GM23248 (cell line): ENCODE measurements around the gene AKR1A1. TPM values are rescaled to one million over a fixed set of nuclear protein-coding genes. Genes with fewer than 3 reads are reported as not detected.
"Not testable (repeated sequence)": the region's sequence is repeated elsewhere in the genome, so short reads cannot be mapped to it uniquely, and the experiment has no call there.

Experiments
- DNase-seq: peaks from one replicate; pipeline ENCODE4 v3.0.0-alpha.2; 2015
- H2AFZ ChIP-seq: fragments of 200-600 bp; sonication (generic); 2 replicates; pipeline ENCODE4 v1.6.1; 2016; ENCODE audit warnings: antibody characterized with exemption
- H3F3A ChIP-seq: fragments of 200-600 bp; sonication (generic); 2 replicates; pipeline ENCODE4 v1.6.1; 2016; ENCODE audit warnings: mild to moderate bottlenecking, antibody characterized with exemption, mixed run types; ENCODE audit not compliant: insufficient read depth
- H3K27ac ChIP-seq: fragments of 200-600 bp; sonication (generic); 2 replicates; pipeline ENCODE4 v1.5.1; 2016; ENCODE audit warnings: mild to moderate bottlenecking
- H3K27me3 ChIP-seq: fragments of 200-600 bp; sonication (generic); replicated peaks from 2 replicates; pipeline ENCODE4 v1.6.1; 2016; ENCODE audit warnings: mild to moderate bottlenecking; ENCODE audit not compliant: insufficient read depth
- H3K36me3 ChIP-seq: fragments of 200-600 bp; sonication (generic); 2 replicates; pipeline ENCODE4 v1.6.1; 2016; ENCODE audit warnings: low read depth, mild to moderate bottlenecking
- H3K4me1 ChIP-seq: fragments of 200-600 bp; sonication (generic); 2 replicates; pipeline ENCODE4 v1.6.1; 2016; ENCODE audit warnings: mild to moderate bottlenecking; ENCODE audit not compliant: insufficient read depth
- H3K4me2 ChIP-seq: fragments of 200-600 bp; sonication (generic); one replicate; pipeline ENCODE4 v1.6.1; 2016; ENCODE audit warnings: mild to moderate bottlenecking; ENCODE audit not compliant: unreplicated experiment
- H3K4me3 ChIP-seq: fragments of 200-600 bp; sonication (generic); 2 replicates; pipeline ENCODE4 v1.5.1; 2016; ENCODE audit warnings: mild to moderate bottlenecking
- H3K79me2 ChIP-seq: fragments of 200-600 bp; sonication (generic); 2 replicates; pipeline ENCODE4 v1.6.1; 2016; ENCODE audit warnings: mild to moderate bottlenecking; ENCODE audit not compliant: insufficient read depth
- H3K9ac ChIP-seq: fragments of 200-600 bp; sonication (generic); 2 replicates; pipeline ENCODE4 v1.6.1; 2016; ENCODE audit warnings: mild to moderate bottlenecking
- H3K9me2 ChIP-seq: fragments of 200-600 bp; sonication (generic); 2 replicates; pipeline ENCODE4 v1.6.1; 2016; ENCODE audit warnings: mixed run types, mild to moderate bottlenecking, moderate library complexity; ENCODE audit not compliant: insufficient read depth
- H3K9me3 ChIP-seq: fragments of 200-600 bp; sonication (generic); one replicate; pipeline ENCODE4 v1.6.1; 2017; ENCODE audit warnings: low read depth
- H4K20me1 ChIP-seq: fragments of 200-600 bp; sonication (generic); 2 replicates; pipeline ENCODE4 v1.6.0; 2016; ENCODE audit not compliant: insufficient read depth
- EZH2 ChIP-seq: fragments of 200-600 bp; sonication (generic); IDR thresholded peaks from 2 replicates; pipeline ENCODE4 v1.6.1; 2018; ENCODE audit warnings: antibody characterized with exemption, mild to moderate bottlenecking; ENCODE audit not compliant: insufficient read depth, poor library complexity, severe bottlenecking
- EZH2phosphoT487 ChIP-seq: fragments of 200-600 bp; sonication (generic); IDR thresholded peaks from 2 replicates; pipeline ENCODE4 v1.6.1; 2018; ENCODE audit warnings: antibody characterized with exemption, moderate library complexity, mild to moderate bottlenecking, low read depth; ENCODE audit not compliant: insufficient read depth
- WGBS, 2 experiments: methylation state at CpG; one replicate each; pipeline ENCODE4 v1.1.6; 2015 to 2017; ENCODE audit warnings: low lambda C conversion rate in 2 of 2, low coverage in 1 of 2; ENCODE audit errors: missing lambda C conversion rate in 2 of 2; 5-methylcytosine and 5-hydroxymethylcytosine counted together
- in situ Hi-C: fragments of 300-500 bp; cut with MboI; formaldehyde crosslinking; loops from 2 replicates; pipeline ENCODE4 v1.15.0; 2020
- polyA plus RNA-seq: library from polyadenylated mRNA; unstranded; fragments of >200 nt; fragmentation: Nextera tagmentation; extraction: Ambion mirVana; gene quantifications from 2 replicates; pipeline ENCODE4 v1.2.1, GENCODE V29; 2016
- total RNA-seq: library from RNA; depleted of rRNA; stranded (reverse); fragments of >200 nt; shearing (Covaris generic); gene quantifications from 2 replicates; pipeline ENCODE4 v1.2.3, GENCODE V29; 2014

Gene AKR1A1
- total and polyA plus RNA-seq, 2 experiments from 2014 or later, result 86.9 to 106 TPM

DNA sequence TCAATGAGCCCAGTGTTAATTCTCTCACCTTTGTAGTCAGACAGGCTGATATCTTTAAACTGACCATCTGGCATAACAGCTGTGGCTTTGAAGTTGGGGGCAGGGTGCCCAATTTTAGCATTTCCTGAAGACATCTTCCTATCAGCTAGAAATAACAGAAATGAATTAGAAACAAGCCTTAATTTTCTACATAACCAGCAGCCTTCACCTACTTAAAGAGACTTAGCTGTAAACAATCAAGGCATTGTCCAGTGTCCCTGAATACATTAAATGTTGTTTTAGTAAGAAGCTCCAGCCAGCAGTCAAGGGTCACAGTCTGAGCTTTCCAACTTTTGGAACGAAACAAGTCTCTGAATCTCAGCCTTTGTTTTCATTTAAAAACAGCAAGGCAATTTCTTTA lies 31.7 kb upstream of the AKR1A1 start:
- H3F3A ChIP-seq, result peaks cover 47% of the 10 kb centered on the region
- 7 to 8% methylated on average over 1 of the region's 1 CpG for WGBS, 2 experiments
- in situ Hi-C loops, result no loop called here
- no peak overlapping the region for H2AFZ ChIP-seq
- no peaks in the 10 kb centered on the region for H3K9me3 ChIP-seq
- peaks cover 25% of the 10 kb centered on the region for H3K4me1 ChIP-seq
- no peaks in the 10 kb centered on the region for H3K27me3 ChIP-seq
- peak overlapping the region; percentile 38; the same call in 1 of the 2 replicates for H3K9ac ChIP-seq
- TF ChIP-seq EZH2 (no peak), EZH2phosphoT487 (no peak)
- no peak for DNase-seq
- peak overlapping the region; percentile 62 for H3K4me2 ChIP-seq
- H3K79me2 ChIP-seq, result peaks cover 73% of the 10 kb centered on the region
- peaks cover 41% of the 10 kb centered on the region for H3K36me3 ChIP-seq
- H3K27ac ChIP-seq, result no peak overlapping the region
- peak overlapping the region; percentile 98 for H3K4me3 ChIP-seq
- H3K9me2 ChIP-seq, result no peaks in the 10 kb centered on the region
- H4K20me1 ChIP-seq, result no peaks in the 10 kb centered on the region; the same call in 1 of the 2 replicates

DNA sequence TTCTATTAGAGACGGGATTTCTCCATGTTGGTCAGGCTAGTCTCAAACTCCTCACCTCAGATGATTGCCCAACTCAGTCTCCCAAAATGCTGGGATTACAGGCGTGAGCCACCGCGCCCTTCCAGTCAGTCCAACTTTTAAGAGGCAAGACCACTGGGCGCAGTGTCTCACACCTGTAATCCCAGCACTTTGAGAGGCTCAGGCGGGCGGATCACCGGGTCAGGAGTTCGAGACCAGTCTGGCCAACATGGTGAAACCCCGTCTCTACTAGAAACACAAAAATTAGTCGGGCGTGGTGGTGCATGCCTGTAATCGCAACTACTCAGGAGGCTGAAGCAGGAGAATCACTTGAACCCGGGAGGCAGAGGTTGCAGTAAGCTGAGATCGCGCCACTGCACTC lies 30.9 kb upstream of the AKR1A1 start:
- H3K27me3 ChIP-seq, H3K9me2 ChIP-seq, in situ Hi-C loops, H3K27ac ChIP-seq, H3K9me3 ChIP-seq, H4K20me1 ChIP-seq, DNase-seq, H2AFZ ChIP-seq: not testable (repeated sequence)
- Histone ChIP-seq H3K4me2 (peak overlapping the region; percentile 87), H3K79me2 (peaks cover 67% of the 10 kb centered on the region), H3K4me1 (peaks cover 25% of the 10 kb centered on the region), H3K36me3 (peaks cover 35% of the 10 kb centered on the region), H3F3A (peaks cover 40% of the 10 kb centered on the region), H3K9ac (peak overlapping the region; percentile 38), H3K4me3 (peak overlapping the region; percentile 98)
- 81 to 85% methylated on average over 14 to 16 of the region's 16 CpGs for WGBS, 2 experiments

DNA sequence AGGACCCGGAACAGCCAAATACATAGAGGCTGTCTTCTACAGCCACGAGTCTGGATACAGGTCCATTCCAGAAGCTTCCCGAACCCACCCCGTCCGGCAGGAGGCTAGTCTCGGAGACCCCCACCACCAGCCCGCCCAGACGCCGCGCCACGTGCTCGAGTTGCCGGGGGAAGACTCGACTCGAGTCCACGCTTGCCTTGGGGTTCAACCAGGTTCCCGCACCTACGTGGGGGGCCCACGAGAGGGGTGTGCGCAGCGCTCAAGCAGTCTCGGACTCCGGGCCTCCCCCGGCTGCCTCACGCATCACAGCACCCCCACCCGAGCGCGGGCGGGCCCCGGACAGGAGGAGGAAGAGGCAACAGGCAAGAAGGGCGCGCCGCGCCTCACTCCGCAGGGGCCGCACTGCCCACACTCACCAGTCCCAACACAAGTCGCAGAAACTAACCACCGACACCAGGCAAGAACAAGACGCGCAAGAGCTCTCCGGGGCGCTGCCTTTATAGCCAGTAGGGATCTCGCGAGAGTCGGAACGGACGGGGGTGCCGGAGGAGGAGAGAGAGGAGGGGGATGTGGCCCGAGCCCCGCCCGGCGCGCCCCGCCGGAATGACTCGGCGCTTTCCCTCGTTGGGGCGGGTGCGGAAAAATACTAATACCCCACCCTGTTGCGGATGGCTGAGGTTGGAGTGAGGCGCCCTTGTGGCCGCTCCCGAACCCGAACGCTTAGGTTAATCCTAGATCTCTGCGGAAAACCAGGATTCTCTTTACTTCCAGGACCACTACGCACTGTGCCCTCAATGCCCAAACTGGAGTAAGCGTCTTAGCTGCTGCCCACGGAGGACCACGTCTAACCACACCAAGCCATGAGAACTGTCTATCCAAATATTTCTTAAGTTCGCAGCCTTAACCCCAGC lies 29.0 kb upstream of the AKR1A1 start, which contains the start of gene PRDX1:
PRDX1 (minus strand) TSS at position 472 of the 911 bp plus-strand sequence. CDS start 2,841 bp downstream, outside the sequence.
- no peaks in the 10 kb centered on the region for H3K27me3 ChIP-seq
- H3K4me2 ChIP-seq, result peak within 1 kb of the TSS; percentile 88
- H2AFZ ChIP-seq, result peak within 1 kb of the TSS; percentile 88
- TF ChIP-seq EZH2 (no peak), EZH2phosphoT487 (no peak)
- 1 to 2% methylated on average over 61 to 68 of the region's 72 CpGs for whole genome bisulfite sequencing, 2 experiments
- H3K4me1 ChIP-seq, result peaks cover 25% of the 10 kb centered on the region
- H3K9ac ChIP-seq, result peak within 1 kb of the TSS; percentile 98
- H3K9me2 ChIP-seq, result no peaks in the 10 kb centered on the region
- DNase-seq, result peak; percentile 95
- H3K9me3 ChIP-seq, result no peaks in the 10 kb centered on the region
- peaks cover 27% of the 10 kb centered on the region; the same call in 1 of the 2 replicates for H3F3A ChIP-seq
- no peaks in the 10 kb centered on the region; the same call in 1 of the 2 replicates for H4K20me1 ChIP-seq
- in situ Hi-C loops, result no loop called here
- H3K27ac ChIP-seq, result peak within 1 kb of the TSS; percentile 99
- H3K4me3 ChIP-seq, result peak within 1 kb of the TSS; percentile 98
- peaks cover 18% of the 10 kb centered on the region; the same call in 1 of the 2 replicates for H3K36me3 ChIP-seq
- H3K79me2 ChIP-seq, result peaks cover 50% of the 10 kb centered on the region

GRCh38 chr1:45522324-45523104 lies 28.1 kb upstream of the AKR1A1 start:
- peaks cover 27% of the 10 kb centered on the region; the same call in 1 of the 2 replicates for H3F3A ChIP-seq
- in situ Hi-C loops, result no loop called here
- H3K79me2 ChIP-seq, result peaks cover 41% of the 10 kb centered on the region
- DNase-seq, result peak; percentile 79
- TF ChIP-seq EZH2phosphoT487 (no peak), EZH2 (no peak)
- WGBS, 2 experiments, result 74% methylated on average over 21 of the region's 21 CpGs
- H3K4me2 ChIP-seq, result peak overlapping the region; percentile 88
- H3K27me3 ChIP-seq, result no peaks in the 10 kb centered on the region
- no peaks in the 10 kb centered on the region; the same call in 1 of the 2 replicates for H4K20me1 ChIP-seq
- peak overlapping the region; percentile 88 for H2AFZ ChIP-seq
- peak overlapping the region; percentile 98 for H3K4me3 ChIP-seq
- peak overlapping the region; percentile 98 for H3K9ac ChIP-seq
- peaks cover 25% of the 10 kb centered on the region for H3K4me1 ChIP-seq
- H3K9me2 ChIP-seq, result no peaks in the 10 kb centered on the region
- no peaks in the 10 kb centered on the region for H3K9me3 ChIP-seq
- peak overlapping the region; percentile 99 for H3K27ac ChIP-seq
- H3K36me3 ChIP-seq, result peaks cover 11% of the 10 kb centered on the region; the same call in 1 of the 2 replicates

DNA sequence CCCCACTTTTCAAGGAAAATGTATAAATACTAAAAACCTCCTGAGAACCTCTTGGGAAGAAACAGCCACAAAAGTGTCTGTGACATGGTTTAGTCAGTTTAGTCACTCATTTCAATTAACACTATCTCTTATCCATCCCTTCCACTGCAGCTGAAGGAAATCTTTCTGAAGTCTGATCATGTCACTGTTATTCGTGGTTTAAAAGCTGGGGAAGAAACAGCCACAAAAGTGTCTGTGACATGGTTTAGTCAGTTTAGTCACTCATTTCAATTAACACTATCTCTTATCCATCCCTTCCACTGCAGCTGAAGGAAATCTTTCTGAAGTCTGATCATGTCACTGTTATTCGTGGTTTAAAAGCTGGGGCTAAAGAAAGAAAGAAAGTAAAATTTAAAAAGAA lies 27.1 kb upstream of the AKR1A1 start:
- WGBS, 2 experiments, result 72 to 75% methylated on average over 2 of the region's 2 CpGs
- H3K4me2 ChIP-seq, H3K36me3 ChIP-seq, H3K9me3 ChIP-seq, H3K4me3 ChIP-seq, H3K9me2 ChIP-seq, in situ Hi-C loops, H3K27ac ChIP-seq, DNase-seq, H3K27me3 ChIP-seq, H3K9ac ChIP-seq, H4K20me1 ChIP-seq: not testable (repeated sequence)
- Histone ChIP-seq H3F3A (peaks cover 27% of the 10 kb centered on the region; the same call in 1 of the 2 replicates), H2AFZ (peak overlapping the region; percentile 88; the same call in 1 of the 2 replicates), H3K79me2 (peaks cover 31% of the 10 kb centered on the region), H3K4me1 (peaks cover 23% of the 10 kb centered on the region)

DNA sequence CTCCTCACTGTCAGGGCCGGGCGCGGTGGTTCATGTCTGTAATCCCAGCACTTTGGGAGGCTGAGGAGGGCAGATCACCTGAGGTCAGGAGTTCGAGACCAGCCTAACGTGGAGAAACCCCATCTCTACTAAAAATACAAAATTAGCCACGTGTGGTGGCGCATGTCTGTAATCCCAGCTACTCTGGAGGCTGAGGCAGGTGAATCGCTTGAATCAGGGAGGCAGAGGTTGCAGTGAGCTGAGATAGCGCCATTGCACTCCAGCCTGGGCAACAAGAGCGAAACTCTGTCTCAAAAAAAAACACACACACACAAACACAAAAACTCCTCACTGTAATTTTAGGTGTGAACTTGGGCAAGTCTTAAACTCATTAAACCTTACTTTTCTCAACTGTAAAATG lies 26.7 kb upstream of the AKR1A1 start:
- H2AFZ ChIP-seq, in situ Hi-C loops, H3K27ac ChIP-seq, H3K9me2 ChIP-seq, DNase-seq, H3K9me3 ChIP-seq, H3K4me2 ChIP-seq, H3K4me3 ChIP-seq, H3K36me3 ChIP-seq, H3K27me3 ChIP-seq, H4K20me1 ChIP-seq, H3K9ac ChIP-seq: not testable (repeated sequence)
- WGBS, 2 experiments, result 88 to 93% methylated on average over 10 of the region's 10 CpGs
- peaks cover 18% of the 10 kb centered on the region for H3K4me1 ChIP-seq
- peaks cover 27% of the 10 kb centered on the region for H3K79me2 ChIP-seq
- H3F3A ChIP-seq, result peaks cover 22% of the 10 kb centered on the region; the same call in 1 of the 2 replicates
